Upper lobe of right lung (tissue), 1 donor: ENCODE data around the gene GDA. TPM values are rescaled to one million over a fixed set of nuclear protein-coding genes. Genes with fewer than 3 reads are reported as not detected.
A peak's percentile ranks its signal among the peaks of the same experiment; 100 is the strongest.
"Not testable (repeated sequence)": the region's sequence is repeated elsewhere in the genome, so short reads cannot be mapped to it uniquely, and the experiment has no call there.

ENCODE experiments used
- ATAC-seq: fragments of 200-7000 bp; cut with Tn5 transposase; one replicate; pipeline ENCODE4 v1.9.1; 2020; ENCODE audit warnings: mild to moderate bottlenecking, moderate library complexity
- DNase-seq: peaks from one replicate; pipeline ENCODE4 v3.0.0-alpha.2; 2020
- H3K27ac ChIP-seq: fragments of 200-600 bp; one replicate; pipeline ENCODE4 v1.8.0; 2022
- H3K27me3 ChIP-seq: fragments of 200-600 bp; one replicate; pipeline ENCODE4 v1.8.0; 2022; ENCODE audit warnings: mild to moderate bottlenecking
- H3K36me3 ChIP-seq: fragments of 200-600 bp; one replicate; pipeline ENCODE4 v1.8.0; 2022
- H3K4me1 ChIP-seq: fragments of 200-600 bp; one replicate; pipeline ENCODE4 v1.8.0; 2022
- H3K4me3 ChIP-seq: fragments of 200-600 bp; one replicate; pipeline ENCODE4 v1.8.0; 2022; ENCODE audit warnings: mild to moderate bottlenecking
- H3K9me3 ChIP-seq: fragments of 200-600 bp; one replicate; pipeline ENCODE4 v1.8.0; 2022
- intact Hi-C: fragments of 100-400 bp; cut with DNase I; formaldehyde crosslinking; loops from one replicate; pipeline ENCODE4 v1.11.0; 2022
- total RNA-seq: library from RNA; stranded (reverse); fragmentation: NEBNext Ultra II Directional; extraction: Animal tissue kit (Norgen Biotek cat#: 25700); gene quantifications from one replicate; pipeline ENCODE4 v1.2.1, GENCODE V29; 2021
- TF ChIP-seq, protein P1 (sequence below): fragments of 200-600 bp; IDR thresholded peaks from one replicate; pipeline ENCODE4 v1.8.0; 2022; ENCODE audit warnings: antibody characterized with exemption
- donor health status: DM: no; HTN: yes; CAD: no; lungs with severe emphysema.

GDA gene
- total RNA-seq, 1 donor from 2014 or later = 0.20 TPM

DNA sequence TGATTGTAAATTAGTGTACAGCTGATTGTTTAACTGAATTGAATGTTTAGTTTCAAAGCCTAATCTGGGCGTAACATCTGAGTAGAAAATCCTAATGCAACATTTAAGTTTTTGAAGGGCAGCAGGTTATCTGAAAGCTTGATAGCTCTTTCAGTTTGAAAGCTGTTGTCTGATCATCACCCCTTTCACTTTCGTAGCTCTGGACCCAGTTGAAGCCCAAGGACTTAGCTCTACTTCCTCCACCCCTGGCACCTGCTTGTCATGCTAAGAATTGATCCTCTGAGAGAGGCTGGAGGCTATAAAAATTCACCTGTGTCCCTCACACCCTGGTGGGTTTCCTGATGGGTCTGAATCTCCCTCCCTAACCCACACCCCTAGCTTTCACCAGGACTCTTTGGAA, 129.7 kb downstream of the GDA start:
- no peaks in the 10 kb centered on the region for H3K36me3 ChIP-seq
- no peaks in the 10 kb centered on the region for H3K9me3 ChIP-seq
- ATAC-seq (no peak), DNase-seq (no peak)
- intact Hi-C loops = no loop called here
- TF ChIP-seq, protein P1, sequence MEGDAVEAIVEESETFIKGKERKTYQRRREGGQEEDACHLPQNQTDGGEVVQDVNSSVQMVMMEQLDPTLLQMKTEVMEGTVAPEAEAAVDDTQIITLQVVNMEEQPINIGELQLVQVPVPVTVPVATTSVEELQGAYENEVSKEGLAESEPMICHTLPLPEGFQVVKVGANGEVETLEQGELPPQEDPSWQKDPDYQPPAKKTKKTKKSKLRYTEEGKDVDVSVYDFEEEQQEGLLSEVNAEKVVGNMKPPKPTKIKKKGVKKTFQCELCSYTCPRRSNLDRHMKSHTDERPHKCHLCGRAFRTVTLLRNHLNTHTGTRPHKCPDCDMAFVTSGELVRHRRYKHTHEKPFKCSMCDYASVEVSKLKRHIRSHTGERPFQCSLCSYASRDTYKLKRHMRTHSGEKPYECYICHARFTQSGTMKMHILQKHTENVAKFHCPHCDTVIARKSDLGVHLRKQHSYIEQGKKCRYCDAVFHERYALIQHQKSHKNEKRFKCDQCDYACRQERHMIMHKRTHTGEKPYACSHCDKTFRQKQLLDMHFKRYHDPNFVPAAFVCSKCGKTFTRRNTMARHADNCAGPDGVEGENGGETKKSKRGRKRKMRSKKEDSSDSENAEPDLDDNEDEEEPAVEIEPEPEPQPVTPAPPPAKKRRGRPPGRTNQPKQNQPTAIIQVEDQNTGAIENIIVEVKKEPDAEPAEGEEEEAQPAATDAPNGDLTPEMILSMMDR = no peak
- no peak overlapping the region for H3K4me3 ChIP-seq
- no peak overlapping the region for H3K27ac ChIP-seq
- no peaks in the 10 kb centered on the region for H3K27me3 ChIP-seq
- no peaks in the 10 kb centered on the region for H3K4me1 ChIP-seq

DNA sequence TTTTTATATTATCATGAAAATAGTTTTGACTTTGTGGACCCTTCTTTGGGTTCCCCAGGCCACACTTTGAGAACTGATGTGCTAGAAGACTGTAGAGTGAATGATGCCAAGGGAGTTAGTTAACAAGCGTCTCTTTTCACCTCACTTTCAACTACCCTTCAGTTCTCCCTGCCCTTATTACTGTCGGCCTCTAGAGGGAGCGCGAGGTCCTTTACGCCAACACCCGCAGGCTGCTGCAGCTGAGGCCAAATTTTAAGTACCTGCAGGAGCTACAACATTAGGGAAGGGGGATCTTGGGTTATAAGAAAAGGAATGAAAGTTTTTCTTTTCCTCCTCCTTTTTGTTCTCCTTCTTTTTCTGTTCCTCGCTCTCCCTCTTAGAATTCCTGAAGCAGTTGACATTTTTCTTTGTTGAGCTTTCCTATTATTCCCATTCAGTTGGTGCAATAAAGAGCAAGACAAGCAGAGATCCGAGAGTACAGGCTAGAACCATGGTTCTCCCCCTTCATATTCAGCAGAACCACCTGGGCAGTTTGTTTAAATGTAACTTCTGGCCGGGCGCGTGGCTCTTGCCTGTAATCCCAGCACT, 131.8 kb downstream of the GDA start:
- H3K4me3 ChIP-seq = no peak overlapping the region
- H3K27me3 ChIP-seq = no peaks in the 10 kb centered on the region
- peak; percentile 78 for DNase-seq
- H3K4me1 ChIP-seq = no peaks in the 10 kb centered on the region
- no peak overlapping the region for H3K27ac ChIP-seq
- TF ChIP-seq, protein P1 = peak; percentile 90
- intact Hi-C loops = no loop called here
- H3K9me3 ChIP-seq = no peaks in the 10 kb centered on the region
- peak; percentile 97 for ATAC-seq
- H3K36me3 ChIP-seq = no peaks in the 10 kb centered on the region

DNA sequence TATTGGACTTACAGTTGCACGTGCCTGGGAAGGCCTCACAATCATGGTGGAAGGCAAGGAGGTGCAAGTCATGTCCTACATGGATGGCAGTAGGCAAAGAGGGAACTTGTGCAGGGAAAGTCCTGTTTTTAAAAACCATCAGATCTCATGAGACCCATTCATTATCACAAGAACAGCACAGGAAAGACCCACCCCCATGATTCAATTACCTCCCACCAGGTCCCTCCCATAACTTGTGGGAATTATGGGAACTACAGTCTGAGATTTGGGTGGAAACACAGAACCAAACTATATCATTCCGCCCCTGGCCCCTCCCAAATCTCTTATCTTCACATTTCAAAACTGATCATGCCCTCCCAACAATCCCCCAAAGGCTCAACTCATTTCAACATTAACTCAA, 140.2 kb downstream of the GDA start:
- no peak for ATAC-seq
- H3K9me3 ChIP-seq = no peaks in the 10 kb centered on the region
- intact Hi-C loops = no loop called here
- no peak overlapping the region for H3K4me3 ChIP-seq
- no peaks in the 10 kb centered on the region for H3K27me3 ChIP-seq
- H3K4me1 ChIP-seq = peaks cover 8% of the 10 kb centered on the region
- no peaks in the 10 kb centered on the region for H3K36me3 ChIP-seq
- TF ChIP-seq, protein P1 = no peak
- no peak overlapping the region for H3K27ac ChIP-seq
- DNase-seq = no peak

DNA sequence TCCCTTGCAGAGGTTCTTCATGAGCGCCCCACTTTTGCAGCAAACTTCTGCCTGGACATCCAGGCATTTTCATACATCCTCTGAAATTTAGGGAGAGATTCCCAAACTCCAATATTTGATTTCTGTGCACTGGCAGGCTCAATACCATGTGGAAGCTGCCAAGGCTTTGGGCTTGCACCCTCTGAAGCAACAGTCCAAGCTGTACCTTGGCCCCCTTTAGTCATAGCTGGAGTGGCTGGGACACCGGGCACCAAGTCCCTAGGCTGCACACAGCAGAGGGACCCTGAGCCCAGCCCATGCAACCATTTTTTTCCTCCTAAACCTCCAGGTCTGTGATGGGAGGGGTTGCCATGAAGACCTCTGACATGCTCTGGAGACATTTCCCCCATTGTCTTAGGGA, 141.1 kb downstream of the GDA start:
- no peaks in the 10 kb centered on the region for H3K27me3 ChIP-seq
- no peaks in the 10 kb centered on the region for H3K9me3 ChIP-seq
- no peak for DNase-seq
- H3K27ac ChIP-seq = no peak overlapping the region
- intact Hi-C loops = loop anchor here (5.0 kb wide), 1 partner anchor 302 kb away; no protein-coding TSS in a partner anchor
- TF ChIP-seq, protein P1 = no peak
- no peak overlapping the region for H3K4me3 ChIP-seq
- ATAC-seq = no peak
- peaks cover 8% of the 10 kb centered on the region for H3K4me1 ChIP-seq
- H3K36me3 ChIP-seq = no peaks in the 10 kb centered on the region

DNA sequence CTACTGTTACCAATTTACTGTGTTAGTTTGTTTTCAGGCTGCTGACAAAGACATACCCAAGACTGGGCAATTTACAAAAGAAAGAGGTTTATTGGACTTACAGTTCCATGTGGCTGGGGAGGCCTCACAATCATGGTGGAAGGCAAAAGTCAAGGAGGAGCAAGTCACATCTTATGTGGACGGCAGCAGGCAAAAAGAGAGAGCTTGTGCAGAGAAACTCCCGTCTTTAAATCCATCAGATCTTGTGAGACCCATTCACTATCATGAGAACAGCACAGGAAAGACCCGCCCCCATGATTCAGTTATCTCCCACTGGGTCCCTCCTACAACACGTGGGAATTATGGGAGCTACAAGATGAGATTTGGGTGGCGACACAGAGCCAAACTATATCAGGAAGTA, 142.3 kb downstream of the GDA start:
- ATAC-seq, H3K4me1 ChIP-seq, DNase-seq, H3K27ac ChIP-seq, H3K36me3 ChIP-seq, H3K4me3 ChIP-seq, H3K9me3 ChIP-seq, H3K27me3 ChIP-seq: not testable (repeated sequence)
- intact Hi-C loops = loop anchor here (5.0 kb wide), 1 partner anchor 301 kb away; no protein-coding TSS in a partner anchor

DNA sequence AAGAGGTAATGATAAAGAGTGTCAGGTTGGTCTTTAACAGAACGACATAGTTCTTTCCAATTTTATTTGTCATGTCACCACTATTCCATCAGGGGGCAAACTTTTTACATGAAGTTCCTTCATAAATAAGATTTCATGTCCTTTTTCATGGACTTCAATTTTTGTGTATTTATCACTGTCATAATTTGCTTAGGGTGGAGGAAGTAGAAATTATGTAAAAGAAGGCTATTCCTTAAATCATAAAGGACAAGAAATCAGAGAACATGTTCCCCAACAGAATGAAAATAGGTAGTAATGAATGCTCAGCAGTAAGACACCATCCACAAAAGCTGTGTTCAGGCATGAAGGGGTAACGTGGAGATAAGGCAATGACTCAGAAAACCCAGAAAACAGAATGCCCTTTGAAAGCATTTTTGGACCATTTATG, 143.0 kb downstream of the GDA start:
- Histone ChIP-seq H3K9me3 (no peaks in the 10 kb centered on the region), H3K27me3 (no peaks in the 10 kb centered on the region), H3K4me3 (no peak overlapping the region), H3K36me3 (no peaks in the 10 kb centered on the region), H3K27ac (peak overlapping the region; percentile 69), H3K4me1 (peaks cover 8% of the 10 kb centered on the region)
- intact Hi-C loops = loop anchor here (5.0 kb wide), 1 partner anchor 300 kb away; no protein-coding TSS in a partner anchor
- TF ChIP-seq, protein P1 = peak; percentile 70
- ATAC-seq (peak; percentile 63), DNase-seq (no peak)
